Lower leg skin (tissue), 3 donors: ENCODE data around the gene MUCL1.

ENCODE experiments used
- POLR2A ChIP-seq, 2 donors: fragments of 450-650 bp; IDR thresholded peaks; one replicate each; pipeline ENCODE4 v1.6.1; 2016 to 2017; ENCODE audit warnings: antibody characterized with exemption in 2 of 2, mild to moderate bottlenecking in 1 of 2, moderate library complexity in 1 of 2
- TF ChIP-seq, protein P1 (sequence below), 3 donors: fragments of 450-650 bp; IDR thresholded peaks; one replicate each; pipeline ENCODE4 v1.5.1; 2016; ENCODE audit warnings: antibody characterized with exemption in 3 of 3, mild to moderate bottlenecking in 3 of 3, moderate library complexity in 2 of 3

DNA sequence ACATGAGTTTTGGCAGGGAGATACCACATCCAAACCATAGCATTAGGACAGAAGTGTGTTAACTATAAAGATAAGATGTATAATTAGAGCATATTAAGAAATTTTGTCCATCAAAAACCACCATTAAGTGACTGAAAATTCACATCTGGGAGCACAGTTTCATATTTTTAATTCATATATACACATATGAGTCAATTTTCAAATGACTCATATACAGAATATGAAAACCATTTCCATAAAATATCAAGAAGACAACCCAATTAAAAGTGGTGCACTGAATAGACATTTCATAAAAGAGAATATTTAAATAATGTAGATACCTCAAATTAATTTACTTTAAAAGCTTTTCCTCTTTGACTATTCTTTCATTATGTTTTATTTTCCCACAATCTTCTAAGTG lies 25.3 kb downstream of the MUCL1 start:
- TF ChIP-seq, protein P1, sequence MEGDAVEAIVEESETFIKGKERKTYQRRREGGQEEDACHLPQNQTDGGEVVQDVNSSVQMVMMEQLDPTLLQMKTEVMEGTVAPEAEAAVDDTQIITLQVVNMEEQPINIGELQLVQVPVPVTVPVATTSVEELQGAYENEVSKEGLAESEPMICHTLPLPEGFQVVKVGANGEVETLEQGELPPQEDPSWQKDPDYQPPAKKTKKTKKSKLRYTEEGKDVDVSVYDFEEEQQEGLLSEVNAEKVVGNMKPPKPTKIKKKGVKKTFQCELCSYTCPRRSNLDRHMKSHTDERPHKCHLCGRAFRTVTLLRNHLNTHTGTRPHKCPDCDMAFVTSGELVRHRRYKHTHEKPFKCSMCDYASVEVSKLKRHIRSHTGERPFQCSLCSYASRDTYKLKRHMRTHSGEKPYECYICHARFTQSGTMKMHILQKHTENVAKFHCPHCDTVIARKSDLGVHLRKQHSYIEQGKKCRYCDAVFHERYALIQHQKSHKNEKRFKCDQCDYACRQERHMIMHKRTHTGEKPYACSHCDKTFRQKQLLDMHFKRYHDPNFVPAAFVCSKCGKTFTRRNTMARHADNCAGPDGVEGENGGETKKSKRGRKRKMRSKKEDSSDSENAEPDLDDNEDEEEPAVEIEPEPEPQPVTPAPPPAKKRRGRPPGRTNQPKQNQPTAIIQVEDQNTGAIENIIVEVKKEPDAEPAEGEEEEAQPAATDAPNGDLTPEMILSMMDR (IDR thresholded peaks at IDR 0.05) = no peak
- TF ChIP-seq POLR2A (IDR thresholded peaks at IDR 0.05) = no peak
